H1 (cell line): Measurements from ENCODE around the gene PPP1R9A. TPM values are rescaled to one million over a fixed set of nuclear protein-coding genes. Genes with fewer than 3 reads are reported as not detected.

Experiments
- CTCF ChIA-PET: fragments of 300-600 bp; sonication (Branson Sonifier 250); formaldehyde crosslinking; loops from one replicate; lab custom pipeline; 2021; ENCODE audit not compliant: partially characterized antibody; lab: Charles Lee
- POLR2A ChIA-PET: fragments of 300-600 bp; sonication (Branson Sonifier 250); formaldehyde crosslinking; loops from one replicate; lab custom pipeline; 2021; ENCODE audit warnings: inconsistent platforms; ENCODE audit not compliant: partially characterized antibody; lab: Charles Lee
- DNase-seq, 2 experiments: peaks; one replicate each; pipeline versions ENCODE4 v3.0.0 to v3.0.0-alpha.2; 2010 to 2022; ENCODE audit warnings: low spot score in 2 of 2, low read depth in 1 of 2, mixed read lengths in 1 of 2
- FAIRE-seq: peaks from 2 replicates; lab custom pipeline; 2011; peaks lifted over from hg19 to GRCh38; lab: Jason Lieb, UNC
- H2AFZ ChIP-seq: 2 replicates; pipeline ENCODE4 v1.8.1; 2012; ENCODE audit warnings: low read length, inconsistent platforms
- H2AK5ac ChIP-seq: 2 replicates; pipeline ENCODE4 v1.6.1; 2013; ENCODE audit warnings: low read depth, low read length
- H2BK120ac ChIP-seq: replicated peaks from 2 replicates; pipeline ENCODE3; 2013; ENCODE audit warnings: low read depth, low read length, inconsistent platforms
- H2BK12ac ChIP-seq: 2 replicates; pipeline ENCODE4 v1.6.1; 2013; ENCODE audit warnings: low read depth, low read length
- H2BK15ac ChIP-seq: 2 replicates; pipeline ENCODE4 v1.6.1; 2013; ENCODE audit warnings: low read length
- H2BK20ac ChIP-seq: 2 replicates; pipeline ENCODE4 v1.6.1; 2013; ENCODE audit warnings: low read length
- H2BK5ac ChIP-seq: 2 replicates; pipeline ENCODE4 v1.6.1; 2013; ENCODE audit warnings: low read depth, low read length
- H3K14ac ChIP-seq: 2 replicates; pipeline ENCODE4 v1.6.1; 2013; ENCODE audit warnings: inconsistent platforms; ENCODE audit not compliant: insufficient read length
- H3K18ac ChIP-seq: 2 replicates; pipeline ENCODE4 v1.6.1; 2013; ENCODE audit warnings: low read length; ENCODE audit errors: extremely low read depth
- H3K23ac ChIP-seq: 2 replicates; pipeline ENCODE4 v1.6.1; 2013; ENCODE audit warnings: inconsistent platforms; ENCODE audit not compliant: insufficient read length
- H3K23me2 ChIP-seq: 2 replicates; pipeline ENCODE4 v1.6.1; 2013; ENCODE audit warnings: low read depth, low read length
- H3K27ac ChIP-seq: 2 replicates; pipeline ENCODE4 v1.6.1; 2011; ENCODE audit warnings: low read depth, low read length, inconsistent platforms
- H3K27me3 ChIP-seq, 4 experiments: replicated peaks in 1 of 4; 1 replicate in 1 of 4; 2 replicates in 3 of 4; pipeline versions ENCODE4 v1.6.1 to v1.8.1; 2011 to 2013; ENCODE audit warnings: low read length in 3 of 4, mild to moderate bottlenecking in 3 of 4, inconsistent platforms in 2 of 4, mixed read lengths in 2 of 4, moderate library complexity in 1 of 4; ENCODE audit not compliant: control insufficient read depth in 3 of 4, insufficient read depth in 3 of 4; ENCODE audit errors: extremely low read depth in 1 of 4
- H3K36me3 ChIP-seq, 4 experiments: 2 replicates each; pipeline versions ENCODE4 v1.6.1 to v1.8.1; 2011 to 2013; ENCODE audit warnings: mild to moderate bottlenecking in 4 of 4, low read length in 3 of 4, moderate library complexity in 2 of 4, control low read depth in 1 of 4, inconsistent platforms in 1 of 4; ENCODE audit not compliant: insufficient read depth in 4 of 4, control insufficient read depth in 2 of 4
- H3K4ac ChIP-seq: replicated peaks from 2 replicates; pipeline ENCODE3; 2013; ENCODE audit warnings: low read length, low read depth, mixed read lengths, inconsistent platforms; ENCODE audit not compliant: insufficient read length
- H3K4me1 ChIP-seq, 4 experiments: replicated peaks in 1 of 4; 1 replicate in 1 of 4; 2 replicates in 3 of 4; pipeline versions ENCODE4 v1.6.1 to v1.8.1; 2011 to 2013; ENCODE audit warnings: low read length in 3 of 4, inconsistent platforms in 2 of 4, mixed read lengths in 1 of 4; ENCODE audit not compliant: insufficient read depth in 4 of 4, control insufficient read depth in 3 of 4
- H3K4me2 ChIP-seq, 2 experiments: 2 replicates each; pipeline versions ENCODE4 v1.6.1 to v1.8.1; 2011 to 2013; ENCODE audit warnings: low read depth in 2 of 2, low read length in 2 of 2, control low read depth in 1 of 2, inconsistent platforms in 1 of 2, mild to moderate bottlenecking in 1 of 2; ENCODE audit not compliant: insufficient read depth in 1 of 2
- H3K4me3 ChIP-seq, 4 experiments: fragments of 200-600, 300-600 bp in 1 of 4; sonication (generic), shearing (Covaris generic), sonication (Bioruptor Twin) in 1 of 4; 2 replicates each; pipeline versions ENCODE4 v1.5.1 to v1.8.1; 2011 to 2016; ENCODE audit warnings: low read length in 4 of 4, low read depth in 3 of 4, control low read depth in 2 of 4, inconsistent platforms in 2 of 4, mild to moderate bottlenecking in 2 of 4, mixed read lengths in 1 of 4, moderate library complexity in 1 of 4; ENCODE audit not compliant: insufficient read depth in 2 of 4; ENCODE audit errors: extremely low read depth in 1 of 4
- H3K56ac ChIP-seq: replicated peaks from 2 replicates; pipeline ENCODE3; 2013; ENCODE audit warnings: low read depth, mild to moderate bottlenecking, mixed read lengths, low read length, inconsistent platforms; ENCODE audit not compliant: insufficient read length
- H3K79me1 ChIP-seq: 2 replicates; pipeline ENCODE4 v1.6.1; 2013; ENCODE audit warnings: low read depth, low read length, control low read depth
- H3K79me2 ChIP-seq, 2 experiments: 2 replicates each; pipeline versions ENCODE4 v1.6.1 to v1.8.1; 2012 to 2013; ENCODE audit warnings: low read length in 2 of 2, mild to moderate bottlenecking in 2 of 2, inconsistent platforms in 1 of 2; ENCODE audit not compliant: insufficient read depth in 2 of 2, control insufficient read depth in 1 of 2
- H3K9ac ChIP-seq, 4 experiments: replicated peaks in 1 of 4; 1 replicate in 1 of 4; 2 replicates in 3 of 4; pipeline versions ENCODE4 v1.6.1 to v1.8.1; 2011 to 2013; ENCODE audit warnings: low read depth in 3 of 4, low read length in 3 of 4, control low read depth in 2 of 4, mild to moderate bottlenecking in 2 of 4, moderate library complexity in 2 of 4, inconsistent platforms in 1 of 4; ENCODE audit errors: extremely low read depth in 1 of 4
- H3K9me3 ChIP-seq, 2 experiments: 2 replicates each; pipeline versions ENCODE4 v1.6.1 to v1.8.1; 2012 to 2013; ENCODE audit warnings: mild to moderate bottlenecking in 2 of 2, moderate library complexity in 2 of 2, control low read depth in 1 of 2, inconsistent platforms in 1 of 2, low read depth in 1 of 2, low read length in 1 of 2, mixed read lengths in 1 of 2; ENCODE audit not compliant: insufficient read depth in 2 of 2
- H4K20me1 ChIP-seq, 2 experiments: replicated peaks in 1 of 2; 2 replicates each; pipeline versions ENCODE3 to v1.8.1; 2011 to 2013; ENCODE audit warnings: inconsistent platforms in 2 of 2, low read length in 2 of 2, mild to moderate bottlenecking in 1 of 2; ENCODE audit not compliant: insufficient read depth in 2 of 2, control insufficient read depth in 1 of 2
- H4K5ac ChIP-seq: 2 replicates; pipeline ENCODE4 v1.6.1; 2013; ENCODE audit warnings: low read length, low read depth, mixed read lengths, inconsistent platforms; ENCODE audit not compliant: insufficient read length
- H4K8ac ChIP-seq: 2 replicates; pipeline ENCODE4 v1.8.0; 2013; ENCODE audit warnings: mild to moderate bottlenecking, moderate library complexity, low read length, inconsistent platforms; ENCODE audit not compliant: insufficient read depth; ENCODE audit errors: extremely low read depth
- H4K91ac ChIP-seq: replicated peaks from 2 replicates; pipeline ENCODE3; 2013; ENCODE audit warnings: low read length, mixed read lengths, inconsistent platforms; ENCODE audit not compliant: insufficient read length
- ATF2 ChIP-seq: IDR thresholded peaks from 2 replicates; pipeline ENCODE4 v1.6.1; 2012; ENCODE audit warnings: low read length, inconsistent platforms
- CHD1 ChIP-seq: IDR thresholded peaks from 2 replicates; pipeline ENCODE4 v1.6.1; 2012; ENCODE audit warnings: low read depth, low read length, improper control_type of control experiment
- CHD2 ChIP-seq: IDR thresholded peaks from 2 replicates; pipeline ENCODE4 v1.6.1; 2012; ENCODE audit warnings: low read length, improper control_type of control experiment
- GABPA ChIP-seq: IDR thresholded peaks from 2 replicates; pipeline ENCODE4 v1.6.1; 2011; ENCODE audit warnings: mild to moderate bottlenecking, low read length, moderate library complexity, borderline replicate concordance; ENCODE audit not compliant: insufficient read depth
- GTF2F1 ChIP-seq: IDR thresholded peaks from 2 replicates; pipeline ENCODE4 v1.6.1; 2012; ENCODE audit warnings: low read depth, low read length, improper control_type of control experiment, borderline replicate concordance
- HDAC6 ChIP-seq: IDR thresholded peaks from one replicate; pipeline ENCODE4 v1.7.1; 2012; ENCODE audit warnings: low read depth, mild to moderate bottlenecking, inconsistent platforms, low read length, moderate library complexity
- POLR2A ChIP-seq, 2 experiments: IDR thresholded peaks; 1 replicate in 1 of 2; 2 replicates in 1 of 2; pipeline ENCODE4 v1.6.1; 2011; ENCODE audit warnings: low read depth in 2 of 2, low read length in 2 of 2, mild to moderate bottlenecking in 2 of 2; ENCODE audit errors: control extremely low read depth in 1 of 2
- RAD21 ChIP-seq, 2 experiments: IDR thresholded peaks in 1 of 2; conservative IDR thresholded peaks in 1 of 2; 2 replicates each; pipeline ENCODE4 v1.6.1; 2011; ENCODE audit warnings: low read depth in 2 of 2, low read length in 2 of 2, improper control_type of control experiment in 1 of 2, inconsistent platforms in 1 of 2, mild to moderate bottlenecking in 1 of 2, moderate library complexity in 1 of 2
- SIN3A ChIP-seq, 2 experiments: IDR thresholded peaks in 1 of 2; conservative IDR thresholded peaks in 1 of 2; 2 replicates each; pipeline ENCODE4 v1.6.1; 2011 to 2012; ENCODE audit warnings: low read length in 2 of 2, improper control_type of control experiment in 1 of 2, low read depth in 1 of 2, mild to moderate bottlenecking in 1 of 2
- SP1 ChIP-seq: IDR thresholded peaks from 2 replicates; pipeline ENCODE4 v1.6.1; 2011; ENCODE audit warnings: low read depth, low read length
- TEAD4 ChIP-seq: IDR thresholded peaks from 2 replicates; pipeline ENCODE4 v1.6.1; 2012; ENCODE audit warnings: low read depth, low read length, inconsistent platforms, mixed read lengths
- ZNF274 ChIP-seq: IDR thresholded peaks from 2 replicates; pipeline ENCODE4 v1.7.0; 2012; ENCODE audit warnings: low read length, borderline replicate concordance; ENCODE audit errors: extremely low read depth
- WGBS, 2 experiments: shearing (Covaris generic) in 1 of 2; methylation state at CpG; one replicate each; pipeline versions ENCODE4 v1.1.6 to v1.1.7; 2013 to 2015; ENCODE audit warnings: low lambda C conversion rate in 2 of 2, mixed read lengths in 2 of 2, inconsistent platforms in 1 of 2, low coverage in 1 of 2, missing lambda C conversion rate in 1 of 2; ENCODE audit not compliant: insufficient replicate concordance in 2 of 2, insufficient coverage in 1 of 2, insufficient read length in 1 of 2; ENCODE audit errors: extremely low coverage in 1 of 2, missing lambda C conversion rate in 1 of 2; 5-methylcytosine and 5-hydroxymethylcytosine counted together
- polyA plus RNA-seq, 7 experiments: library from polyadenylated mRNA; depleted of rRNA in 3 of 7; stranded (reverse) in 5 of 7; unstranded in 2 of 7; fragments of >200 nt in 5 of 7; fragments of 200-250 nt in 2 of 7; gene quantifications; 1 replicate in 5 of 7; 2 replicates in 1 of 7; 4 replicates in 1 of 7; pipeline versions ENCODE4 v1.2.1 to v1.2.3, GENCODE V29; 2011 to 2013; ENCODE audit warnings: missing spikeins in 2 of 7, mixed read lengths in 2 of 7
- total RNA-seq: library from RNA; stranded (reverse); fragmentation: NEBNext Ultra II Directional; extraction: Animal tissue kit (Norgen Biotek cat#: 25700); gene quantifications from 2 replicates; pipeline ENCODE4 v1.2.1, GENCODE V29; 2021

PPP1R9A gene
- total and polyA plus RNA-seq, 2 of the 8 experiments (the other 6 are each of a cell fraction or from before 2014, with no cell fraction given): 3.0 to 20.3 TPM

GRCh38 chr7:95052566-95053094, 145.2 kb downstream of the PPP1R9A start:
- no peak overlapping the region for H3K56ac ChIP-seq
- no peaks in the 10 kb centered on the region; a peak in 1 of 7 replicates for H3K4me1 ChIP-seq
- no peaks in the 10 kb centered on the region for H3K23me2 ChIP-seq
- no peak overlapping the region for H2AK5ac ChIP-seq
- H2BK12ac ChIP-seq: no peak overlapping the region
- H2BK20ac ChIP-seq: no peak overlapping the region
- H3K79me2 ChIP-seq: peaks cover 0 to 3% of the 10 kb centered on the region in 2 experiments; a peak in 2 of 4 replicates
- H3K9ac ChIP-seq: no peak overlapping the region
- H2BK5ac ChIP-seq: no peak overlapping the region
- no peak overlapping the region for H4K91ac ChIP-seq
- no peak overlapping the region for H3K18ac ChIP-seq
- H3K4me3 ChIP-seq: no peak overlapping the region
- WGBS, 2 experiments: 91% methylated on average over 2 of the region's 2 CpGs; no CpG with 5 or more reads in 1 of the 2 experiments
- no peak overlapping the region for H2AFZ ChIP-seq
- no peaks in the 10 kb centered on the region for H3K27me3 ChIP-seq
- H3K4ac ChIP-seq: no peak overlapping the region
- DNase-seq (no peak), FAIRE-seq (no peak)
- no peak overlapping the region for H3K4me2 ChIP-seq
- no peak overlapping the region for H2BK120ac ChIP-seq
- no peaks in the 10 kb centered on the region for H3K9me3 ChIP-seq
- H2BK15ac ChIP-seq: no peak overlapping the region
- H4K8ac ChIP-seq: no peak overlapping the region
- H3K23ac ChIP-seq: no peak overlapping the region
- no peak overlapping the region for H3K27ac ChIP-seq
- H3K36me3 ChIP-seq: no peaks in the 10 kb centered on the region
- ChIA-PET POLR2A (no interaction called here), CTCF (interaction anchor here (1.0 to 1.2 kb wide), 2 partner anchors 9 to 330 kb away, joined by 3 to 4 read pairs; no protein-coding TSS in a partner anchor)
- peaks cover 0 to 1% of the 10 kb centered on the region in 2 experiments for H4K20me1 ChIP-seq
- no peaks in the 10 kb centered on the region; the same call in 1 of the 2 replicates for H3K79me1 ChIP-seq
- no peak overlapping the region for H4K5ac ChIP-seq
- H3K14ac ChIP-seq: no peak overlapping the region
- no peak for TF ChIP-seq CHD1
- TF ChIP-seq HDAC6: no peak
- no peak for TF ChIP-seq POLR2A (IDR thresholded peaks at IDR 0.05; ENCODE audit: control extremely low read depth in 1 of 2, low read depth in 2 of 2, low read length in 2 of 2)
- no peak for TF ChIP-seq ATF2
- no peak for TF ChIP-seq GTF2F1
- no peak for TF ChIP-seq SIN3A (conservative IDR thresholded peaks at IDR 0.05 in 1 of 2, IDR thresholded peaks at IDR 0.05 in 1 of 2; ENCODE audit: low read depth in 1 of 2, low read length in 2 of 2)
- no peak for TF ChIP-seq SP1
- TF ChIP-seq RAD21 (IDR thresholded peaks at IDR 0.05 in 1 of 2, conservative IDR thresholded peaks at IDR 0.05 in 1 of 2; ENCODE audit: low read depth in 2 of 2, low read length in 2 of 2): no peak
- no peak for TF ChIP-seq CHD2
- no peak for TF ChIP-seq TEAD4
- TF ChIP-seq GABPA: no peak
- TF ChIP-seq ZNF274: no peak
